HepG2 (cell line): ENCODE results near the gene CPNE1. TPM values are rescaled to one million over a fixed set of nuclear protein-coding genes. Genes with fewer than 3 reads are reported as not detected.

Source experiments
- DNMT3B ChIP-seq: conservative IDR thresholded peaks from 2 replicates; pipeline ENCODE4 v1.6.1; 2016; ENCODE audit warnings: missing biosample characterization, control low read depth
- FOXJ3 ChIP-seq: sonication (generic); formaldehyde crosslinking; IDR thresholded peaks from 2 replicates; pipeline ENCODE4 v1.4.0; 2020; ENCODE audit warnings: missing genetic modification reagents, mild to moderate bottlenecking, borderline replicate concordance
- HMG20B ChIP-seq: conservative IDR thresholded peaks from 2 replicates; pipeline ENCODE4 v1.6.1; 2016; ENCODE audit warnings: missing genetic modification reagents, missing compliant biosample characterization
- MTF2 ChIP-seq: sonication (generic); formaldehyde crosslinking; IDR thresholded peaks from 2 replicates; pipeline ENCODE4 v1.5.0; 2020; ENCODE audit warnings: missing genetic modification reagents, borderline replicate concordance
- PAF1 ChIP-seq: IDR thresholded peaks from 2 replicates; pipeline ENCODE4 v1.6.1; 2016; ENCODE audit warnings: missing genetic modification reagents, missing compliant biosample characterization
- STAG1 ChIP-seq: sonication (generic); formaldehyde crosslinking; IDR thresholded peaks from 2 replicates; pipeline ENCODE4 v1.4.0; 2020; ENCODE audit warnings: missing genetic modification reagents
- ZFP36L2 ChIP-seq: sonication (generic); formaldehyde crosslinking; IDR thresholded peaks from 2 replicates; pipeline ENCODE4 v1.4.0; 2020; ENCODE audit warnings: missing genetic modification reagents
- ZFP91 ChIP-seq: sonication (generic); formaldehyde crosslinking; IDR thresholded peaks from 2 replicates; pipeline ENCODE4 v1.9.0; 2022; ENCODE audit warnings: missing genetic modification reagents, mild to moderate bottlenecking, borderline replicate concordance
- ZNF17 ChIP-seq: sonication (generic); formaldehyde crosslinking; IDR thresholded peaks from 2 replicates; pipeline ENCODE4 v1.5.0; 2020; ENCODE audit warnings: mild to moderate bottlenecking, missing genetic modification reagents
- ZNF180 ChIP-seq: sonication (generic); formaldehyde crosslinking; IDR thresholded peaks from 2 replicates; pipeline ENCODE4 v1.4.0; 2020; ENCODE audit warnings: low read depth, missing genetic modification reagents, borderline replicate concordance
- ZNF20 ChIP-seq: sonication (generic); formaldehyde crosslinking; IDR thresholded peaks from 2 replicates; pipeline ENCODE4 v1.4.0; 2020; ENCODE audit warnings: mild to moderate bottlenecking, moderate library complexity, missing genetic modification reagents
- ZNF281 ChIP-seq: sonication (generic); formaldehyde crosslinking; IDR thresholded peaks from 2 replicates; pipeline ENCODE4 v1.4.0; 2020; ENCODE audit warnings: missing genetic modification reagents, borderline replicate concordance
- ZNF329 ChIP-seq: sonication (generic); formaldehyde crosslinking; IDR thresholded peaks from 2 replicates; pipeline ENCODE4 v1.9.0; 2021; ENCODE audit warnings: low read depth, mild to moderate bottlenecking, missing genetic modification reagents
- ZNF33A ChIP-seq: sonication (generic); formaldehyde crosslinking; IDR thresholded peaks from 2 replicates; pipeline ENCODE4 v1.5.1; 2020; ENCODE audit warnings: missing genetic modification reagents, mild to moderate bottlenecking, moderate library complexity, borderline replicate concordance
- ZNF382 ChIP-seq: sonication (generic); formaldehyde crosslinking; IDR thresholded peaks from 2 replicates; pipeline ENCODE4 v1.5.0; 2020; ENCODE audit warnings: missing genetic modification reagents, mild to moderate bottlenecking, borderline replicate concordance
- ZNF784 ChIP-seq: sonication (generic); formaldehyde crosslinking; IDR thresholded peaks from 2 replicates; pipeline ENCODE4 v1.5.1; 2020; ENCODE audit warnings: missing genetic modification reagents, mild to moderate bottlenecking, borderline replicate concordance
- ZNF839 ChIP-seq: sonication (generic); formaldehyde crosslinking; IDR thresholded peaks from 2 replicates; pipeline ENCODE4 v1.4.0; 2020; ENCODE audit warnings: missing genetic modification reagents, mild to moderate bottlenecking, borderline replicate concordance
- ZSCAN9 ChIP-seq: IDR thresholded peaks from 2 replicates; pipeline ENCODE4 v1.6.1; 2016; ENCODE audit warnings: borderline replicate concordance
- polyA plus RNA-seq, 8 experiments: library from polyadenylated mRNA; depleted of rRNA in 3 of 8; stranded (reverse) in 7 of 8; unstranded in 1 of 8; fragments of >200 nt; fragmentation: Illumina TruSeq in 4 of 8; extraction: Trizol in 4 of 8; gene quantifications; 2 replicates each; pipeline versions ENCODE4 v1.2.1 to v1.2.3, GENCODE V29; 2011 to 2016; ENCODE audit warnings: low read depth in 4 of 8, missing spikeins in 1 of 8, mixed read lengths in 1 of 8; ENCODE audit not compliant: insufficient read depth in 1 of 8
- total RNA-seq, 5 experiments: library from RNA; depleted of rRNA; stranded (reverse); fragments of >200 nt; fragmentation: Illumina TruSeq; extraction: Trizol; gene quantifications; 2 replicates each; pipeline ENCODE4 v1.2.3, GENCODE V29; 2016; ENCODE audit warnings: low read depth in 1 of 5

The CPNE1 gene
- total and polyA plus RNA-seq, 2 of the 13 experiments (the other 11 are each of a cell fraction or from before 2014, with no cell fraction given), result 408 to 431 TPM

- TF ChIP-seq ZNF281 (CRISPR knock-in tag) (peak; percentile 87; the same call in 1 of the 2 replicates), ZSCAN9 (CRISPR knock-in tag) (peak; percentile 99), ZNF784 (peak; percentile 98), PAF1 (CRISPR knock-in tag) (no peak), ZNF20 (CRISPR knock-in tag) (0 out of 2 replicates have a peak, but pooled peaks have one; percentile 95), ZNF329 (CRISPR knock-in tag) (peak; percentile 90), ZNF382 (no peak), MTF2 (no peak; the same call in none of the 2 replicates), ZNF33A (CRISPR knock-in tag) (peak; percentile 96; the same call in 1 of the 2 replicates), ZFP36L2 (CRISPR knock-in tag) (no peak), HMG20B (no peak), STAG1 (no peak; the same call in 1 of the 2 replicates), ZFP91 (peak; percentile 95), ZNF17 (CRISPR knock-in tag) (0 out of 2 replicates have a peak, but pooled peaks have one; percentile 31), DNMT3B (CRISPR knock-in tag) (peak; percentile 87), FOXJ3 (CRISPR knock-in tag) (peak; percentile 49; the same call in 1 of the 2 replicates), ZNF839 (peak; percentile 99; the same call in 1 of the 2 replicates), ZNF180 (CRISPR knock-in tag) (no peak)
Measured at GRCh38 chr20:35664466-35665206, at the start of gene CPNE1, which contains the start of gene RBM12 (continued).
